Tibial artery (tissue), 4 donors: ENCODE data around the gene PRKD1.

Experiments used
- DNase-seq, 2 donors: peaks; one replicate each; pipeline ENCODE4 v3.0.0-alpha.2; 2019
- H3K27ac ChIP-seq, 2 donors: fragments of 200-600 bp; sonication (generic) in 1 of 2; 1 replicate in 1 of 2; 2 replicates in 1 of 2; pipeline ENCODE4 v1.5.1; 2018 to 2019; ENCODE audit warnings: mild to moderate bottlenecking in 1 of 2
- H3K27me3 ChIP-seq, 2 donors: fragments of 200-600 bp; sonication (generic) in 1 of 2; one replicate each; pipeline versions ENCODE4 v1.5.1 to v1.6.0; 2016 to 2019
- H3K36me3 ChIP-seq, 3 donors: fragments of 200-600 bp; sonication (generic) in 2 of 3; one replicate each; pipeline ENCODE4 v1.5.1; 2016 to 2019; ENCODE audit warnings: mild to moderate bottlenecking in 2 of 3
- H3K4me1 ChIP-seq, 4 donors: fragments of 200-600 bp; sonication (generic) in 2 of 4; 1 replicate in 3 of 4; 2 replicates in 1 of 4; pipeline ENCODE4 v1.5.1; 2016 to 2019
- H3K4me3 ChIP-seq, 2 donors: fragments of 200-600 bp; sonication (generic) in 1 of 2; 1 replicate in 1 of 2; 2 replicates in 1 of 2; pipeline ENCODE4 v1.5.1; 2018 to 2019; ENCODE audit warnings: mild to moderate bottlenecking in 2 of 2
- H3K9me3 ChIP-seq, 3 donors: fragments of 200-600 bp; sonication (generic) in 1 of 3; one replicate each; pipeline ENCODE4 v1.5.1; 2016 to 2019
- intact Hi-C: fragments of 100-400 bp; cut with DNase I; formaldehyde crosslinking; loops from one replicate; pipeline ENCODE4 v1.15.0; 2023; ENCODE audit warnings: low total_unique reads
- TF ChIP-seq, protein P1 (sequence below), 2 experiments: fragments of 200-600 bp in 1 of 2; fragments of 450-650 bp in 1 of 2; IDR thresholded peaks; one replicate each; pipeline ENCODE4 v1.5.1; 2017 to 2019; ENCODE audit warnings: antibody characterized with exemption in 2 of 2, mild to moderate bottlenecking in 1 of 2, moderate library complexity in 1 of 2

The PRKD1 gene

DNA sequence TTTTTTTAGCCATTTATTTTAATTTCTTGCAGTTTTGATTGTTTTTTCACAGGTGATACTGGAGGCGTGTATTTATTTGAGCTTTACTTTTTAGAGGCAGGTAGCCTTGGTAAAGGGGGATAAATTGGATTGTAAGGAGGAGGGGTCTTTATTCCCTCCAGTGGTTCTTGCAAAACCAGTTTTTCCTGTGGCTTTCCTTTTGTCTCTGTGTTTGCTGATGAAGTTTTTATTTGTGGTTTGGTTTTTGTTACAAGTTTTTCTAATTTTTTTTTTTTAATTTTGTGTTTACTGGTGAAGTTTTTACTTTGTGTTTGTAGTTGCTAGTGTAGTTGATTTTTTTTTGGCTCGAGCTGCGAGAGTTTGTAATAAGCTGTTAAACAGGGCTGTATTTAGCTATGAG lies 278.5 kb downstream of the PRKD1 start:
- Histone ChIP-seq H3K4me1 (peaks cover 0 to 1% (median 0%) of the 10 kb centered on the region in 4 donors), H3K9me3 (peaks cover 4 to 17% (median 11%) of the 10 kb centered on the region in 3 donors), H3K4me3 (no peak overlapping the region), H3K36me3 (peaks cover 0 to 25% (median 3%) of the 10 kb centered on the region in 3 donors), H3K27ac (no peak overlapping the region), H3K27me3 (no peaks in the 10 kb centered on the region)
- TF ChIP-seq, protein P1, sequence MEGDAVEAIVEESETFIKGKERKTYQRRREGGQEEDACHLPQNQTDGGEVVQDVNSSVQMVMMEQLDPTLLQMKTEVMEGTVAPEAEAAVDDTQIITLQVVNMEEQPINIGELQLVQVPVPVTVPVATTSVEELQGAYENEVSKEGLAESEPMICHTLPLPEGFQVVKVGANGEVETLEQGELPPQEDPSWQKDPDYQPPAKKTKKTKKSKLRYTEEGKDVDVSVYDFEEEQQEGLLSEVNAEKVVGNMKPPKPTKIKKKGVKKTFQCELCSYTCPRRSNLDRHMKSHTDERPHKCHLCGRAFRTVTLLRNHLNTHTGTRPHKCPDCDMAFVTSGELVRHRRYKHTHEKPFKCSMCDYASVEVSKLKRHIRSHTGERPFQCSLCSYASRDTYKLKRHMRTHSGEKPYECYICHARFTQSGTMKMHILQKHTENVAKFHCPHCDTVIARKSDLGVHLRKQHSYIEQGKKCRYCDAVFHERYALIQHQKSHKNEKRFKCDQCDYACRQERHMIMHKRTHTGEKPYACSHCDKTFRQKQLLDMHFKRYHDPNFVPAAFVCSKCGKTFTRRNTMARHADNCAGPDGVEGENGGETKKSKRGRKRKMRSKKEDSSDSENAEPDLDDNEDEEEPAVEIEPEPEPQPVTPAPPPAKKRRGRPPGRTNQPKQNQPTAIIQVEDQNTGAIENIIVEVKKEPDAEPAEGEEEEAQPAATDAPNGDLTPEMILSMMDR (IDR thresholded peaks at IDR 0.05): no peak
- no peak for DNase-seq
- intact Hi-C loops: no loop called here

DNA sequence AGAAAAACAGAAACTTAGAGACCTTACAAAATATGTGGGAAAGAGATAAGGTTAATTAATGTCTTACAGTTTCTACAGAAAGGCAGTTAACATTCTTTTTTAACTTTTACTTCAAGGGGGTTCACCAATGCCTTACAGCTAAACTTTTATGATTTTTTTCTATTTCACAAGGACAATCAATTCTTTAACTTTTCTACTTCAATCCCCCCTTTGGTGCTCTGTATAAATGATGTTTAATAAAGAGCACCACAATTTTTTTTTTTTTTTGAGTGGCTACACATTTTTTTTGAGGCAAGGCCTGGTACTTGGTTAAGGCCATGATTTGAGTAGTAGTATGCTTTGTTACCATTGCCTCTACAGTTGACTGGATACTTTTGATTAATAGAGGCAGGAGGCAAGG lies 279.6 kb downstream of the PRKD1 start:
- intact Hi-C loops: no loop called here
- no peaks in the 10 kb centered on the region for H3K27me3 ChIP-seq
- TF ChIP-seq, protein P1 (IDR thresholded peaks at IDR 0.05): no peak

DNA sequence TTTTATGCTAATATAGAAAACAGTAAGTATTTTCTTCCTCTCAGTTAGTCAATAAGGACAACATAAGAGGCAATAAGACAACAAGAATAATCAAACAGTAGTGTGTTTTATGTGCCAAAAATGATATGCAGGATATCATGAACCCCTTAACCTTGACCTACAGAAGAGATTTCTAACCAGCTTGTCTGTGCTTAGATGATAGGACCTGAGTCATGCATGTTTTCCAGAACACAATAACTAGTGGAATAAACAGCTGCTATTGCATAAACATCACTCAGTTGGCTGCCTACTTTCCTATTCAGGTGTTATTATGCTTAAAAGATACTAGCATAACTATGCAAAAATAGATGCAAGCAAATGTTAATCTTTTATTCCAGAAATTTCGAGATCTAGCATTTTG lies 282.5 kb downstream of the PRKD1 start:
- peaks cover 4 to 17% (median 11%) of the 10 kb centered on the region in 3 donors for H3K9me3 ChIP-seq
- H3K36me3 ChIP-seq: peaks cover 0 to 22% (median 3%) of the 10 kb centered on the region in 3 donors
- TF ChIP-seq, protein P1 (IDR thresholded peaks at IDR 0.05): no peak
- no peak overlapping the region for H3K4me3 ChIP-seq
- no peaks in the 10 kb centered on the region for H3K27me3 ChIP-seq
- peaks cover 0 to 9% (median 2%) of the 10 kb centered on the region in 4 donors for H3K4me1 ChIP-seq
- DNase-seq: no peak
- intact Hi-C loops: no loop called here
- H3K27ac ChIP-seq: no peak overlapping the region

More for the DNA sequence above, 279.6 kb downstream of the PRKD1 start:
- Histone ChIP-seq H3K4me1 (no peaks in the 10 kb centered on the region), H3K9me3 (peaks cover 4 to 17% (median 11%) of the 10 kb centered on the region in 3 donors), H3K27ac (no peak overlapping the region), H3K4me3 (no peak overlapping the region), H3K36me3 (peaks cover 0 to 25% (median 3%) of the 10 kb centered on the region in 3 donors)
- no peak for DNase-seq

DNA sequence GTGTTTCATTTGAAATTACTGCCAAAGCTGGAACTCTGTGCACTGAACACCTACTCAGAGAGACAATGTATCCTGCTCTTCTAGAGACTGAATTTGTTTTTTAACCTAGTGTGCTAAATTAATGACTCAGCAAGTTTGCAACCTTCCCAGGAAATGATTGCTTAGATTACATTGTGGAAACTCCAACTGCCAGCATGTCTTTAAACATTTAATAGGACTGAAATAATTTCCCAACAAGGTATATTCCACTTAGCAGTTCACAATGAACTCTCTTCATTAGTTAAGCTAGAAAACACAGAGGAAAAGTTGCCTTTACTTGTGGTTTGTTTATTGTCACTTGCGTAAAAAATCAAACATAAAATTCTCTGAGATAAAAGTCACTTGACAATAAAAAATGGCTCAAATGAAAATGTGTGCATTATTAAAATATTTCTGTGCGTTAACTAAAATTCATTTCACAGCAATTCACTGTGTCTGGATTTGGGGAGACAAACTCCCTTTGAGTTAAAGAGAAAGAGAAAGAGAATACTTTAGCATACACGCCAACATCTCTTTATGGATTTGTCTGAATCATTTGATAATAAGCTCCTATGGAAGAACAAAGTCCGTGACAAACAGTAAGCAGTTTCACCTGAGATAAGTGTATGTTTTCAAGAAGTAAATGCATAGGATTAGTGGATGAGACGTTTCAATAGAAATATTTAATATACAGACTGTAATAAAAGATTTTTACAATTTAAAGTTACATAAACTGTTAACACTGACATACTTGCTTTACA lies 284.0 kb downstream of the PRKD1 start:
- intact Hi-C loops: no loop called here
- DNase-seq: no peak
- TF ChIP-seq, protein P1 (IDR thresholded peaks at IDR 0.05): no peak
- peaks cover 0 to 9% (median 2%) of the 10 kb centered on the region in 4 donors for H3K4me1 ChIP-seq
- peaks cover 0 to 15% (median 3%) of the 10 kb centered on the region in 3 donors for H3K36me3 ChIP-seq
- H3K4me3 ChIP-seq: no peak overlapping the region
- H3K9me3 ChIP-seq: peaks cover 4 to 12% (median 10%) of the 10 kb centered on the region in 3 donors
- no peaks in the 10 kb centered on the region for H3K27me3 ChIP-seq
- no peak overlapping the region for H3K27ac ChIP-seq

DNA sequence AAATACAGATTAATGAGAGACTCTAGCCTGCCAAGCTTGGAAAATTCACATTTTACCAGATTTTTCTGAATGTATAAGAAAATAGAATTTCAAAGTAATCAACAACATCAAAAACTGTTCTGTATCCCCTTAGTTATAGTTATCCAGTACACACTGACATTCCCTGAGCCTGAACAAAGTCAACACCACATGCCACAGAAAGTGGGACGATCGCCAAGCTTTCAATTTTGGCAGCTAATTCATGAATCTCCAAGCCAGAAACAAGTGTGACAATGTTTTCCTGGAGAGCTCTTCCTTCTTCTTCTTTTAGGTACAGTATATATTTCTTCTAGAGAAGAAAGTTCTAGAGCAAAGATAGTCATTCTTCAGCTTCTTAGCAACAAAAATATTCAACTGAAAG lies 290.2 kb downstream of the PRKD1 start:
- Histone ChIP-seq H3K9me3 (no peaks in the 10 kb centered on the region), H3K27ac (peak overlapping the region in 1 of 2 donors; percentile 16), H3K4me3 (no peak overlapping the region), H3K4me1 (peaks cover 0 to 25% (median 9%) of the 10 kb centered on the region in 4 donors), H3K36me3 (peaks cover 0 to 9% (median 3%) of the 10 kb centered on the region in 3 donors), H3K27me3 (no peaks in the 10 kb centered on the region)
- TF ChIP-seq, protein P1 (IDR thresholded peaks at IDR 0.05): no peak
- DNase-seq: peak; percentile 70 to 82
- intact Hi-C loops: no loop called here
